Upper lobe of left lung (tissue), 4 donors: Measurements from ENCODE around the gene CTH.

Experiments used
- CTCF ChIP-seq, 6 experiments: fragments of 450-650 bp in 4 of 6; fragments of 200-600 bp in 2 of 6; sonication (generic) in 2 of 6; IDR thresholded peaks; one replicate each; pipeline ENCODE4 v1.5.1; 2016 to 2019; ENCODE audit warnings: antibody characterized with exemption in 6 of 6
- EP300 ChIP-seq, 4 donors: sonication (generic); formaldehyde crosslinking; IDR thresholded peaks; one replicate each; pipeline ENCODE4 v1.5.1; 2017; ENCODE audit warnings: antibody characterized with exemption in 4 of 4, control low read depth in 2 of 4
- POLR2A ChIP-seq, 4 donors: fragments of 450-650 bp; IDR thresholded peaks; one replicate each; pipeline ENCODE4 v1.5.1; 2016 to 2017; ENCODE audit warnings: antibody characterized with exemption in 4 of 4, mild to moderate bottlenecking in 2 of 4
- POLR2AphosphoS5 ChIP-seq, 2 donors: sonication (generic); formaldehyde crosslinking; IDR thresholded peaks; one replicate each; pipeline ENCODE4 v1.5.1; 2017; ENCODE audit warnings: antibody characterized with exemption in 2 of 2

- TF ChIP-seq CTCF (IDR thresholded peaks at IDR 0.05), result no peak
- TF ChIP-seq EP300 (IDR thresholded peaks at IDR 0.05), result no peak
- TF ChIP-seq POLR2AphosphoS5 (IDR thresholded peaks at IDR 0.05), result no peak
- no peak for TF ChIP-seq POLR2A (IDR thresholded peaks at IDR 0.05)
Observed at GRCh38 chr1:70485624-70486023, 74.6 kb downstream of the CTH start.
